GM18873 (cell line): ENCODE measurements around the gene PLEKHA6.

Experiments
- ATAC-seq: cut with Tn5 transposase; IDR thresholded peaks from one replicate; pipeline ENCODE4 v1.9.1; 2021; ENCODE audit warnings: mild to moderate bottlenecking, moderate library complexity, moderate number of reproducible peaks; ENCODE audit not compliant: unreplicated experiment, low FRiP score

Gene PLEKHA6

GRCh38 chr1:204171751-204172178 lies 188.0 kb downstream of the PLEKHA6 start:
- no peak for ATAC-seq

GRCh38 chr1:204170494-204171155 lies 189.1 kb downstream of the PLEKHA6 start:
- ATAC-seq = no peak

DNA sequence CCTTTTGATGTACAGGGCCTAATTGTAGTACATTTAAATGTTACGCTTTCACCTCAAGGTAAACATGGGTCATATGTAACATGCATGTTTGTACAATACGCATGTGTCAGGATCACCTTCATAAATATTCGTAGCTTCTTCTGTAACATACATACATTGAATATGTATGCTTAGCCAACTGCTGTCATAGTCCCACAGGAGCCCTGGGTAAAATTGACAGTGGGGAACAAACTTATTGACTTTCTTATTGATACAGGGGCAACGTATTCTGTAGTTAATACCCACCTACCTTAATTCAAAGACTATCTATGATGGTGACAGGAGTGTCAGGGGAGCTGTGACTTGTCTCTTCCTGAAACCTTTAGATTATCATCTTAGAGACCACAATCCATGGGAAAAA lies 189.9 kb downstream of the PLEKHA6 start:
- ATAC-seq = no peak
